GM12878 (cell line): Measurements from ENCODE around the gene LST1. TPM values are rescaled to one million over a fixed set of nuclear protein-coding genes. Genes with fewer than 3 reads are reported as not detected.

Experiments
- BHLHE40 ChIP-seq, 2 experiments: fragments of 450-650 bp in 1 of 2; IDR thresholded peaks; 2 replicates each; pipeline ENCODE4 v1.6.1; 2011 to 2017; ENCODE audit warnings: low read depth in 2 of 2, borderline replicate concordance in 1 of 2, improper control_type of control experiment in 1 of 2, low read length in 1 of 2, mild to moderate bottlenecking in 1 of 2
- EP300 ChIP-seq, 2 experiments: fragments of 150-350 bp in 1 of 2; IDR thresholded peaks; 2 replicates each; pipeline ENCODE4 v1.6.1; 2011 to 2012; ENCODE audit warnings: low read depth in 2 of 2, low read length in 2 of 2, borderline replicate concordance in 1 of 2, improper control_type of control experiment in 1 of 2, inconsistent platforms in 1 of 2; ENCODE audit not compliant: control insufficient read depth in 1 of 2
- ETV6 ChIP-seq, 2 experiments: fragments of 450-650 bp in 1 of 2; IDR thresholded peaks in 1 of 2; conservative IDR thresholded peaks in 1 of 2; 2 replicates each; pipeline ENCODE4 v1.6.1; 2014; ENCODE audit warnings: antibody characterized with exemption in 1 of 2, borderline replicate concordance in 1 of 2, low read depth in 1 of 2, mild to moderate bottlenecking in 1 of 2, moderate library complexity in 1 of 2
- GATAD2B ChIP-seq: fragments of 450-650 bp; conservative IDR thresholded peaks from 2 replicates; pipeline ENCODE4 v1.6.1; 2017; ENCODE audit warnings: low read depth, mild to moderate bottlenecking, moderate library complexity
- MEF2A ChIP-seq: IDR thresholded peaks from 2 replicates; pipeline ENCODE4 v1.6.1; 2011; ENCODE audit warnings: low read depth, mild to moderate bottlenecking, low read length, moderate library complexity; ENCODE audit not compliant: insufficient read depth
- MEF2B ChIP-seq: fragments of 450-650 bp; IDR thresholded peaks from 2 replicates; pipeline ENCODE4 v1.6.1; 2018; ENCODE audit warnings: mild to moderate bottlenecking, moderate library complexity; ENCODE audit not compliant: partially characterized antibody, poor library complexity, severe bottlenecking
- MXI1 ChIP-seq: fragments of 150-350 bp; IDR thresholded peaks from 2 replicates; pipeline ENCODE4 v1.6.1; 2011; ENCODE audit warnings: low read depth, mild to moderate bottlenecking, inconsistent platforms, low read length, improper control_type of control experiment
- NBN ChIP-seq: fragments of 450-650 bp; IDR thresholded peaks from 2 replicates; pipeline ENCODE4 v1.6.1; 2016
- PAX5 ChIP-seq: IDR thresholded peaks from 2 replicates; pipeline ENCODE4 v1.6.1; 2011; ENCODE audit warnings: low read depth, low read length, borderline replicate concordance
- POLR2A ChIP-seq: IDR thresholded peaks from 2 replicates; pipeline ENCODE4 v1.6.1; 2011; ENCODE audit warnings: low read depth, mild to moderate bottlenecking, low read length
- POLR2AphosphoS2 ChIP-seq: IDR thresholded peaks from 2 replicates; pipeline ENCODE4 v1.6.1; 2011; ENCODE audit warnings: low read depth, mild to moderate bottlenecking, low read length, improper control_type of control experiment, moderate library complexity
- POLR2AphosphoS5 ChIP-seq: IDR thresholded peaks from 2 replicates; pipeline ENCODE4 v1.6.1; 2011; ENCODE audit warnings: mild to moderate bottlenecking, low read length, inconsistent platforms
- SMAD5 ChIP-seq: IDR thresholded peaks from 2 replicates; pipeline ENCODE4 v1.6.1; 2016; ENCODE audit warnings: antibody characterized with exemption, low read depth
- YY1 ChIP-seq: IDR thresholded peaks from 2 replicates; pipeline ENCODE4 v1.6.1; 2011; ENCODE audit warnings: low read depth, mild to moderate bottlenecking, low read length
- polyA plus RNA-seq, 11 experiments: library from polyadenylated mRNA; depleted of rRNA in 4 of 11; unstranded in 6 of 11; stranded (reverse) in 5 of 11; fragments of >200 nt; fragmentation: Nextera tagmentation in 4 of 11; fragmentation: Illumina TruSeq in 1 of 11; extraction: Ambion mirVana in 4 of 11; extraction: Trizol in 1 of 11; gene quantifications; 1 replicate in 1 of 11; 2 replicates in 10 of 11; pipeline versions ENCODE4 v1.2.1 to v1.2.3, GENCODE V29; 2011 to 2016; ENCODE audit warnings: inconsistent platforms in 2 of 11, missing spikeins in 2 of 11, low read depth in 1 of 11
- total RNA-seq, 4 experiments: library from RNA; depleted of rRNA in 3 of 4; stranded (reverse); fragments of >200 nt in 3 of 4; fragmentation: Illumina TruSeq in 1 of 4; extraction: Trizol in 1 of 4; gene quantifications; 2 replicates each; pipeline versions ENCODE4 v1.2.1 to v1.2.3, GENCODE V29; 2013 to 2021
- TF ChIP-seq, protein P1 (sequence below): fragments of 450-650 bp; IDR thresholded peaks from 2 replicates; pipeline ENCODE4 v1.6.1; 2016; ENCODE audit warnings: mild to moderate bottlenecking
- TF ChIP-seq, protein P2 (sequence below): IDR thresholded peaks from 2 replicates; pipeline ENCODE4 v1.6.1; 2011; ENCODE audit warnings: mild to moderate bottlenecking, low read depth, low read length, moderate library complexity; ENCODE audit not compliant: insufficient replicate concordance

LST1 gene
- total and polyA plus RNA-seq, 10 of the 15 experiments (the other 5 are each of a cell fraction or from before 2014, with no cell fraction given) = 4.1 to 35.5 (median 16.4) TPM

DNA sequence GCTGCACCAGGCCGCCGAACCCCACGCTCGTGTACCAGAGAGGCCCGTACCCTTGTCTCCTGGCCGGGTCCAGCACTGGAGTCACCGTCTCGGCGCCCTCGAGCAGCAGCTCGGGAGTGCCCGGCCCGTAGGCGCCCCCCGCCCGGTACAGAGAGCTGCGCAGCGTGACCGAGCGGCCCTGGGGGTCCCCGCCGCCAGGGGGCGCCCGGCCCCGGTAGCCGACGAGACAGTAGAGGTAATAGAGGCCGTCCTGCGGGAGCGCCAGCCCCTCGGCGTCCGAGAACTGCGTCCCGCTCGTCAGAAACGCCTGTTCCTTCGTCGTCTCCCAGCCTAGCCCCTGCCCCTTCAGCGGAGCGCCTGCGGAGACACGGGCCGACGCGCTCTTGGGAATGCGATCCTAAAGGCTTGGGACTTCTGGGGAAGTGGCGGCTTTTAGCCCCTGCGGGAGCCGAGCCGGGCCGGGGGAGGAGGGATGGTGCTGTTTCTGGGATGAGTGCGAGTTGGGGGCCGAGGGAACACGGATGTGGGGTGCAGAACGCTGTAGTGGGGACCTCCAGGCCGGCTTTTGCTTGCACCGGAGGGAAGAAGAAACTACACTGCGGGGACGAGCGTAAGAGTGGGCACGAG is 5.2 kb upstream of the LST1 start (continued):
- TF ChIP-seq PAX5 (peak; percentile 97), YY1 (peak; percentile 86), GATAD2B (peak; percentile 78; the same call in 1 of the 2 replicates), MEF2B (peak; percentile 28), EP300 (IDR thresholded peaks at IDR 0.05; ENCODE audit: borderline replicate concordance in 1 of 2, control insufficient read depth in 1 of 2, low read depth in 2 of 2, low read length in 2 of 2) (no peak), ETV6 (conservative IDR thresholded peaks at IDR 0.05 in 1 of 2, IDR thresholded peaks at IDR 0.05 in 1 of 2; ENCODE audit: borderline replicate concordance in 1 of 2, low read depth in 1 of 2) (peak in 1 of 2 experiments; percentile 18; a peak in 1 of 4 replicates), NBN (peak; percentile 82; the same call in 1 of the 2 replicates), POLR2A (peak; percentile 87), MEF2A (peak; percentile 31; the same call in 1 of the 2 replicates), POLR2AphosphoS5 (peak; percentile 62), POLR2AphosphoS2 (peak; percentile 58; the same call in 1 of the 2 replicates), SMAD5 (0 out of 2 replicates have a peak, but pooled peaks have one; percentile 51), BHLHE40 (IDR thresholded peaks at IDR 0.05; ENCODE audit: borderline replicate concordance in 1 of 2, low read depth in 2 of 2, low read length in 1 of 2) (peak; percentile 66 to 76; a peak in 3 of 4 replicates), MXI1 (peak; percentile 44; the same call in 1 of the 2 replicates)
- TF ChIP-seq, protein P1, sequence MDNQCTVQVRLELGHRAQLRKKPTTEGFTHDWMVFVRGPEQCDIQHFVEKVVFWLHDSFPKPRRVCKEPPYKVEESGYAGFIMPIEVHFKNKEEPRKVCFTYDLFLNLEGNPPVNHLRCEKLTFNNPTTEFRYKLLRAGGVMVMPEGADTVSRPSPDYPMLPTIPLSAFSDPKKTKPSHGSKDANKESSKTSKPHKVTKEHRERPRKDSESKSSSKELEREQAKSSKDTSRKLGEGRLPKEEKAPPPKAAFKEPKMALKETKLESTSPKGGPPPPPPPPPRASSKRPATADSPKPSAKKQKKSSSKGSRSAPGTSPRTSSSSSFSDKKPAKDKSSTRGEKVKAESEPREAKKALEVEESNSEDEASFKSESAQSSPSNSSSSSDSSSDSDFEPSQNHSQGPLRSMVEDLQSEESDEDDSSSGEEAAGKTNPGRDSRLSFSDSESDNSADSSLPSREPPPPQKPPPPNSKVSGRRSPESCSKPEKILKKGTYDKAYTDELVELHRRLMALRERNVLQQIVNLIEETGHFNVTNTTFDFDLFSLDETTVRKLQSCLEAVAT = peak; percentile 70; the same call in 1 of the 2 replicates
- TF ChIP-seq, protein P2, sequence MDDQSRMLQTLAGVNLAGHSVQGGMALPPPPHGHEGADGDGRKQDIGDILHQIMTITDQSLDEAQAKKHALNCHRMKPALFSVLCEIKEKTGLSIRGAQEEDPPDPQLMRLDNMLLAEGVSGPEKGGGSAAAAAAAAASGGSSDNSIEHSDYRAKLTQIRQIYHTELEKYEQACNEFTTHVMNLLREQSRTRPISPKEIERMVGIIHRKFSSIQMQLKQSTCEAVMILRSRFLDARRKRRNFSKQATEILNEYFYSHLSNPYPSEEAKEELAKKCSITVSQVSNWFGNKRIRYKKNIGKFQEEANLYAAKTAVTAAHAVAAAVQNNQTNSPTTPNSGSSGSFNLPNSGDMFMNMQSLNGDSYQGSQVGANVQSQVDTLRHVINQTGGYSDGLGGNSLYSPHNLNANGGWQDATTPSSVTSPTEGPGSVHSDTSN = no peak
